ENCODE results near the gene SP7.
A peak's percentile ranks its signal among the peaks of the same experiment; 100 is the strongest.

The SP7 gene

GRCh38 chr12:53344824-53345485 is 8.8 kb upstream of the SP7 start:
- FAIRE-seq (no peak), DNase-seq (ENCODE audit: insufficient read length, low spot score) (peak; percentile 54)
- TF ChIP-seq, protein P1, sequence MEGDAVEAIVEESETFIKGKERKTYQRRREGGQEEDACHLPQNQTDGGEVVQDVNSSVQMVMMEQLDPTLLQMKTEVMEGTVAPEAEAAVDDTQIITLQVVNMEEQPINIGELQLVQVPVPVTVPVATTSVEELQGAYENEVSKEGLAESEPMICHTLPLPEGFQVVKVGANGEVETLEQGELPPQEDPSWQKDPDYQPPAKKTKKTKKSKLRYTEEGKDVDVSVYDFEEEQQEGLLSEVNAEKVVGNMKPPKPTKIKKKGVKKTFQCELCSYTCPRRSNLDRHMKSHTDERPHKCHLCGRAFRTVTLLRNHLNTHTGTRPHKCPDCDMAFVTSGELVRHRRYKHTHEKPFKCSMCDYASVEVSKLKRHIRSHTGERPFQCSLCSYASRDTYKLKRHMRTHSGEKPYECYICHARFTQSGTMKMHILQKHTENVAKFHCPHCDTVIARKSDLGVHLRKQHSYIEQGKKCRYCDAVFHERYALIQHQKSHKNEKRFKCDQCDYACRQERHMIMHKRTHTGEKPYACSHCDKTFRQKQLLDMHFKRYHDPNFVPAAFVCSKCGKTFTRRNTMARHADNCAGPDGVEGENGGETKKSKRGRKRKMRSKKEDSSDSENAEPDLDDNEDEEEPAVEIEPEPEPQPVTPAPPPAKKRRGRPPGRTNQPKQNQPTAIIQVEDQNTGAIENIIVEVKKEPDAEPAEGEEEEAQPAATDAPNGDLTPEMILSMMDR (IDR thresholded peaks at IDR 0.05; ENCODE audit: insufficient read depth, missing control alignments) = peak; percentile 56

DNA sequence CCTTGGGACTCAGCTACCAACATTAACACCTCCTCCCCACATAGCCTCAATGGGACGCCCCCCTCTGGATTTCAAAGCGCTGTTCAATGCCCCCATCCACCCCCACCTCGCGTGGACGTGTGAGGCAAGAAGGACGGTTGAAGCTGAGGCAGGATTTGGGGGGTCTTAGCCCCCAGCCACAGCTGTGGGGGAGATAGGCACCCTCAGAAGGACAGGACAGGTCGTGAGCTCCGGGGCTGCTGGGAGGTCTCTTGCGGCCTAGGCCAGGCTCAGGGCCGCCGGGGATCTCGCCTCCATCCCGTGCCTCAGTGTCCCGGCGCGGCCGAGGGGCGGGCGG is 8.3 kb upstream of the SP7 start:
- no peak for FAIRE-seq
- TF ChIP-seq, protein P1 (IDR thresholded peaks at IDR 0.05; ENCODE audit: insufficient read depth, missing control alignments) = no peak
- DNase-seq (ENCODE audit: insufficient read length, low spot score) = no peak

- FAIRE-seq (no peak), DNase-seq (ENCODE audit: insufficient read length, low spot score) (no peak)
- TF ChIP-seq, protein P1 (IDR thresholded peaks at IDR 0.05; ENCODE audit: insufficient read depth, missing control alignments) = no peak
Observed at GRCh38 chr12:53343969-53344368, 7.8 kb upstream of the SP7 start.

GRCh38 chr12:53343449-53343848 is 7.3 kb upstream of the SP7 start:
- DNase-seq (ENCODE audit: insufficient read length, low spot score) (no peak), FAIRE-seq (no peak)
- TF ChIP-seq, protein P1 (IDR thresholded peaks at IDR 0.05; ENCODE audit: insufficient read depth, missing control alignments) = no peak

- TF ChIP-seq, protein P1 (IDR thresholded peaks at IDR 0.05; ENCODE audit: insufficient read depth, missing control alignments) = no peak
- FAIRE-seq = no peak
- no peak for DNase-seq (ENCODE audit: insufficient read length, low spot score)
Observed at GRCh38 chr12:53340398-53340797, 4.2 kb upstream of the SP7 start.

- DNase-seq (ENCODE audit: insufficient read length, low spot score) (no peak), FAIRE-seq (no peak)
- TF ChIP-seq, protein P1 (IDR thresholded peaks at IDR 0.05; ENCODE audit: insufficient read depth, missing control alignments) = no peak
Observed at GRCh38 chr12:53338916-53339315, 2.8 kb upstream of the SP7 start.

DNA sequence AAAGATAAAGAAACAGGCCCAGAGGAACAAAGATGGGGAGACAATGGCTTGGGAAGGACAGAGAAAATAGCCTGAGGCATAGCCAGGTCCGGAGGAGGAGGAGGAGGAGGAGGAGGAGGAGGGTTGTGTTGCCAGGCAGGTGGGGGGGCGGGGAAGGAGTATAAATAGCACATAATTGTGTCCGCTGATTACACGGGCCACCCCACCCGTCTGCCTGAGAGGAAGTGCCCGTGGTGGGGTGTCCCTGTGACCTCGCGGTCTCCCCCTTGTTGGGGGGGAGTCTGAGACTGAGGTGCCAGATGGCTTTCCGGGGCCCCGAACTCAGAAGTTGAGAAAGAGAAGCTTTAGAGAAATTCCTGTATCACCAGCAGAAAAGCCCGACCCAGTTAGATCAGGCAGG is 1.9 kb upstream of the SP7 start:
- FAIRE-seq = no peak
- DNase-seq (ENCODE audit: insufficient read length, low spot score) = no peak
- TF ChIP-seq, protein P1 (IDR thresholded peaks at IDR 0.05; ENCODE audit: insufficient read depth, missing control alignments) = no peak
